LoVo (cell line): ENCODE data around the gene ASPRV1.

ENCODE experiments used
- DNase-seq: peaks from one replicate; pipeline ENCODE4 v3.0.0-alpha.2; 2016; ENCODE audit warnings: low spot score

The ASPRV1 gene

GRCh38 chr2:69940691-69941090, 20.7 kb downstream of the ASPRV1 start:
- no peak for DNase-seq

GRCh38 chr2:69939722-69940121, 21.7 kb downstream of the ASPRV1 start:
- no peak for DNase-seq

- no peak for DNase-seq
These were observed 23.5 kb downstream of the ASPRV1 start for GRCh38 chr2:69937968-69938367.

GRCh38 chr2:69936906-69937305, 24.5 kb downstream of the ASPRV1 start:
- DNase-seq: no peak

GRCh38 chr2:69935011-69935410, 26.4 kb downstream of the ASPRV1 start:
- DNase-seq: no peak

- DNase-seq: no peak
These were observed 26.9 kb downstream of the ASPRV1 start for GRCh38 chr2:69934614-69934908.

GRCh38 chr2:69933839-69934613, 27.4 kb downstream of the ASPRV1 start:
- no peak for DNase-seq

GRCh38 chr2:69933254-69933828, 28.1 kb downstream of the ASPRV1 start:
- DNase-seq: no peak

GRCh38 chr2:69932596-69932922, 28.9 kb downstream of the ASPRV1 start:
- DNase-seq: no peak

GRCh38 chr2:69931832-69932595, 29.4 kb downstream of the ASPRV1 start:
- DNase-seq: no peak

- no peak for DNase-seq
These were observed 34.4 kb downstream of the ASPRV1 start for GRCh38 chr2:69926849-69927515.

GRCh38 chr2:69923116-69923515, 38.3 kb downstream of the ASPRV1 start:
- DNase-seq: no peak

GRCh38 chr2:69918401-69918800, 43.0 kb downstream of the ASPRV1 start:
- DNase-seq: no peak

- no peak for DNase-seq
These were observed 43.6 kb downstream of the ASPRV1 start for GRCh38 chr2:69917852-69918251.

GRCh38 chr2:69916106-69916505, 45.3 kb downstream of the ASPRV1 start:
- DNase-seq: no peak

GRCh38 chr2:69914950-69915945, 46.2 kb downstream of the ASPRV1 start, which contains the start of gene MXD1:
TSS of gene MXD1 (plus strand) at chr2:69915109. CDS start at chr2:69915331, 222 bp downstream.
- no peak for DNase-seq

GRCh38 chr2:69914164-69914949, 47.1 kb downstream of the ASPRV1 start:
- DNase-seq: peak; percentile 100

GRCh38 chr2:69911985-69912563, 49.4 kb downstream of the ASPRV1 start:
- peak; percentile 79 for DNase-seq
